H1 (cell line): ENCODE data around the gene BRPF3. TPM values are rescaled to one million over a fixed set of nuclear protein-coding genes. Genes with fewer than 3 reads are reported as not detected.

Experiments
- CTCF ChIA-PET: fragments of 300-600 bp; sonication (Branson Sonifier 250); formaldehyde crosslinking; loops from one replicate; lab custom pipeline; 2021; ENCODE audit not compliant: partially characterized antibody; lab: Charles Lee
- POLR2A ChIA-PET: fragments of 300-600 bp; sonication (Branson Sonifier 250); formaldehyde crosslinking; loops from one replicate; lab custom pipeline; 2021; ENCODE audit warnings: inconsistent platforms; ENCODE audit not compliant: partially characterized antibody; lab: Charles Lee
- DNase-seq, 2 experiments: peaks; one replicate each; pipeline versions ENCODE4 v3.0.0 to v3.0.0-alpha.2; 2010 to 2022; ENCODE audit warnings: low spot score in 2 of 2, low read depth in 1 of 2, mixed read lengths in 1 of 2
- FAIRE-seq: peaks from 2 replicates; lab custom pipeline; 2011; peaks lifted over from hg19 to GRCh38; lab: Jason Lieb, UNC
- H2AFZ ChIP-seq: 2 replicates; pipeline ENCODE4 v1.8.1; 2012; ENCODE audit warnings: low read length, inconsistent platforms
- H2AK5ac ChIP-seq: 2 replicates; pipeline ENCODE4 v1.6.1; 2013; ENCODE audit warnings: low read depth, low read length
- H2BK120ac ChIP-seq: replicated peaks from 2 replicates; pipeline ENCODE3; 2013; ENCODE audit warnings: low read depth, low read length, inconsistent platforms
- H2BK12ac ChIP-seq: 2 replicates; pipeline ENCODE4 v1.6.1; 2013; ENCODE audit warnings: low read depth, low read length
- H2BK15ac ChIP-seq: 2 replicates; pipeline ENCODE4 v1.6.1; 2013; ENCODE audit warnings: low read length
- H2BK20ac ChIP-seq: 2 replicates; pipeline ENCODE4 v1.6.1; 2013; ENCODE audit warnings: low read length
- H2BK5ac ChIP-seq: 2 replicates; pipeline ENCODE4 v1.6.1; 2013; ENCODE audit warnings: low read depth, low read length
- H3K14ac ChIP-seq: 2 replicates; pipeline ENCODE4 v1.6.1; 2013; ENCODE audit warnings: inconsistent platforms; ENCODE audit not compliant: insufficient read length
- H3K18ac ChIP-seq: 2 replicates; pipeline ENCODE4 v1.6.1; 2013; ENCODE audit warnings: low read length; ENCODE audit errors: extremely low read depth
- H3K23ac ChIP-seq: 2 replicates; pipeline ENCODE4 v1.6.1; 2013; ENCODE audit warnings: inconsistent platforms; ENCODE audit not compliant: insufficient read length
- H3K23me2 ChIP-seq: 2 replicates; pipeline ENCODE4 v1.6.1; 2013; ENCODE audit warnings: low read depth, low read length
- H3K27ac ChIP-seq: 2 replicates; pipeline ENCODE4 v1.6.1; 2011; ENCODE audit warnings: low read depth, low read length, inconsistent platforms
- H3K27me3 ChIP-seq, 4 experiments: replicated peaks in 1 of 4; 1 replicate in 1 of 4; 2 replicates in 3 of 4; pipeline versions ENCODE4 v1.6.1 to v1.8.1; 2011 to 2013; ENCODE audit warnings: low read length in 3 of 4, mild to moderate bottlenecking in 3 of 4, inconsistent platforms in 2 of 4, mixed read lengths in 2 of 4, moderate library complexity in 1 of 4; ENCODE audit not compliant: control insufficient read depth in 3 of 4, insufficient read depth in 3 of 4; ENCODE audit errors: extremely low read depth in 1 of 4
- H3K36me3 ChIP-seq, 4 experiments: 2 replicates each; pipeline versions ENCODE4 v1.6.1 to v1.8.1; 2011 to 2013; ENCODE audit warnings: mild to moderate bottlenecking in 4 of 4, low read length in 3 of 4, moderate library complexity in 2 of 4, control low read depth in 1 of 4, inconsistent platforms in 1 of 4; ENCODE audit not compliant: insufficient read depth in 4 of 4, control insufficient read depth in 2 of 4
- H3K4ac ChIP-seq: replicated peaks from 2 replicates; pipeline ENCODE3; 2013; ENCODE audit warnings: low read length, low read depth, mixed read lengths, inconsistent platforms; ENCODE audit not compliant: insufficient read length
- H3K4me1 ChIP-seq, 4 experiments: replicated peaks in 1 of 4; 1 replicate in 1 of 4; 2 replicates in 3 of 4; pipeline versions ENCODE4 v1.6.1 to v1.8.1; 2011 to 2013; ENCODE audit warnings: low read length in 3 of 4, inconsistent platforms in 2 of 4, mixed read lengths in 1 of 4; ENCODE audit not compliant: insufficient read depth in 4 of 4, control insufficient read depth in 3 of 4
- H3K4me2 ChIP-seq, 2 experiments: 2 replicates each; pipeline versions ENCODE4 v1.6.1 to v1.8.1; 2011 to 2013; ENCODE audit warnings: low read depth in 2 of 2, low read length in 2 of 2, control low read depth in 1 of 2, inconsistent platforms in 1 of 2, mild to moderate bottlenecking in 1 of 2; ENCODE audit not compliant: insufficient read depth in 1 of 2
- H3K4me3 ChIP-seq, 4 experiments: fragments of 200-600, 300-600 bp in 1 of 4; sonication (generic), shearing (Covaris generic), sonication (Bioruptor Twin) in 1 of 4; 2 replicates each; pipeline versions ENCODE4 v1.5.1 to v1.8.1; 2011 to 2016; ENCODE audit warnings: low read length in 4 of 4, low read depth in 3 of 4, control low read depth in 2 of 4, inconsistent platforms in 2 of 4, mild to moderate bottlenecking in 2 of 4, mixed read lengths in 1 of 4, moderate library complexity in 1 of 4; ENCODE audit not compliant: insufficient read depth in 2 of 4; ENCODE audit errors: extremely low read depth in 1 of 4
- H3K56ac ChIP-seq: replicated peaks from 2 replicates; pipeline ENCODE3; 2013; ENCODE audit warnings: low read depth, mild to moderate bottlenecking, mixed read lengths, low read length, inconsistent platforms; ENCODE audit not compliant: insufficient read length
- H3K79me1 ChIP-seq: 2 replicates; pipeline ENCODE4 v1.6.1; 2013; ENCODE audit warnings: low read depth, low read length, control low read depth
- H3K79me2 ChIP-seq, 2 experiments: 2 replicates each; pipeline versions ENCODE4 v1.6.1 to v1.8.1; 2012 to 2013; ENCODE audit warnings: low read length in 2 of 2, mild to moderate bottlenecking in 2 of 2, inconsistent platforms in 1 of 2; ENCODE audit not compliant: insufficient read depth in 2 of 2, control insufficient read depth in 1 of 2
- H3K9ac ChIP-seq, 4 experiments: replicated peaks in 1 of 4; 1 replicate in 1 of 4; 2 replicates in 3 of 4; pipeline versions ENCODE4 v1.6.1 to v1.8.1; 2011 to 2013; ENCODE audit warnings: low read depth in 3 of 4, low read length in 3 of 4, control low read depth in 2 of 4, mild to moderate bottlenecking in 2 of 4, moderate library complexity in 2 of 4, inconsistent platforms in 1 of 4; ENCODE audit errors: extremely low read depth in 1 of 4
- H3K9me3 ChIP-seq, 2 experiments: 2 replicates each; pipeline versions ENCODE4 v1.6.1 to v1.8.1; 2012 to 2013; ENCODE audit warnings: mild to moderate bottlenecking in 2 of 2, moderate library complexity in 2 of 2, control low read depth in 1 of 2, inconsistent platforms in 1 of 2, low read depth in 1 of 2, low read length in 1 of 2, mixed read lengths in 1 of 2; ENCODE audit not compliant: insufficient read depth in 2 of 2
- H4K20me1 ChIP-seq, 2 experiments: replicated peaks in 1 of 2; 2 replicates each; pipeline versions ENCODE3 to v1.8.1; 2011 to 2013; ENCODE audit warnings: inconsistent platforms in 2 of 2, low read length in 2 of 2, mild to moderate bottlenecking in 1 of 2; ENCODE audit not compliant: insufficient read depth in 2 of 2, control insufficient read depth in 1 of 2
- H4K5ac ChIP-seq: 2 replicates; pipeline ENCODE4 v1.6.1; 2013; ENCODE audit warnings: low read length, low read depth, mixed read lengths, inconsistent platforms; ENCODE audit not compliant: insufficient read length
- H4K8ac ChIP-seq: 2 replicates; pipeline ENCODE4 v1.8.0; 2013; ENCODE audit warnings: mild to moderate bottlenecking, moderate library complexity, low read length, inconsistent platforms; ENCODE audit not compliant: insufficient read depth; ENCODE audit errors: extremely low read depth
- H4K91ac ChIP-seq: replicated peaks from 2 replicates; pipeline ENCODE3; 2013; ENCODE audit warnings: low read length, mixed read lengths, inconsistent platforms; ENCODE audit not compliant: insufficient read length
- BCL11A ChIP-seq, 2 experiments: IDR thresholded peaks; one replicate each; pipeline ENCODE4 v1.6.1; 2011; ENCODE audit warnings: low read depth in 2 of 2, low read length in 2 of 2, mild to moderate bottlenecking in 2 of 2
- BRCA1 ChIP-seq: IDR thresholded peaks from 2 replicates; pipeline ENCODE4 v1.6.1; 2012; ENCODE audit warnings: low read depth, low read length, improper control_type of control experiment
- CTCF ChIP-seq, 3 experiments: IDR thresholded peaks; 1 replicate in 2 of 3; 2 replicates in 1 of 3; pipeline versions ENCODE4 v1.5.1 to v1.6.1; 2011; ENCODE audit warnings: low read length in 3 of 3, mild to moderate bottlenecking in 3 of 3, inconsistent platforms in 2 of 3, low read depth in 1 of 3, moderate library complexity in 1 of 3; ENCODE audit not compliant: insufficient read depth in 1 of 3; ENCODE audit errors: control extremely low read depth in 1 of 3
- EP300 ChIP-seq, 2 experiments: IDR thresholded peaks; 1 replicate in 1 of 2; 2 replicates in 1 of 2; pipeline ENCODE4 v1.6.1; 2011 to 2012; ENCODE audit warnings: low read depth in 2 of 2, low read length in 2 of 2, mild to moderate bottlenecking in 2 of 2, borderline replicate concordance in 1 of 2, inconsistent platforms in 1 of 2, moderate library complexity in 1 of 2
- EZH2 ChIP-seq: fragments of 200-600 bp; sonication (generic); IDR thresholded peaks from 2 replicates; pipeline ENCODE4 v1.7.1; 2012; ENCODE audit warnings: low read depth, mild to moderate bottlenecking, moderate library complexity, low read length, inconsistent platforms; ENCODE audit not compliant: severe bottlenecking
- KDM4A ChIP-seq: IDR thresholded peaks from one replicate; pipeline ENCODE4 v1.7.1; 2012; ENCODE audit warnings: low read depth, mild to moderate bottlenecking, moderate library complexity, low read length, inconsistent platforms; ENCODE audit not compliant: severe bottlenecking
- KDM5A ChIP-seq: fragments of 200-600 bp; IDR thresholded peaks from 2 replicates; pipeline ENCODE4 v1.7.1; 2012; ENCODE audit warnings: mild to moderate bottlenecking, low read length, inconsistent platforms, mixed read lengths
- POLR2A ChIP-seq, 2 experiments: IDR thresholded peaks; 1 replicate in 1 of 2; 2 replicates in 1 of 2; pipeline ENCODE4 v1.6.1; 2011; ENCODE audit warnings: low read depth in 2 of 2, low read length in 2 of 2, mild to moderate bottlenecking in 2 of 2; ENCODE audit errors: control extremely low read depth in 1 of 2
- POU5F1 ChIP-seq: IDR thresholded peaks from 2 replicates; pipeline ENCODE4 v1.6.1; 2011; ENCODE audit warnings: low read depth, mild to moderate bottlenecking, low read length, moderate library complexity
- SUZ12 ChIP-seq: fragments of 200-600 bp; sonication (generic); IDR thresholded peaks from 2 replicates; pipeline ENCODE4 v1.6.1; 2012; ENCODE audit warnings: mild to moderate bottlenecking, inconsistent platforms, low read length, moderate library complexity, mixed read lengths
- TAF1 ChIP-seq: IDR thresholded peaks from 2 replicates; pipeline ENCODE4 v1.6.1; 2011; ENCODE audit warnings: mild to moderate bottlenecking, low read depth, low read length
- TBP ChIP-seq: IDR thresholded peaks from 2 replicates; pipeline ENCODE4 v1.6.1; 2011; ENCODE audit warnings: low read depth, low read length, improper control_type of control experiment
- WGBS, 2 experiments: shearing (Covaris generic) in 1 of 2; methylation state at CpG; one replicate each; pipeline versions ENCODE4 v1.1.6 to v1.1.7; 2013 to 2015; ENCODE audit warnings: low lambda C conversion rate in 2 of 2, mixed read lengths in 2 of 2, inconsistent platforms in 1 of 2, low coverage in 1 of 2, missing lambda C conversion rate in 1 of 2; ENCODE audit not compliant: insufficient replicate concordance in 2 of 2, insufficient coverage in 1 of 2, insufficient read length in 1 of 2; ENCODE audit errors: extremely low coverage in 1 of 2, missing lambda C conversion rate in 1 of 2; 5-methylcytosine and 5-hydroxymethylcytosine counted together
- polyA plus RNA-seq, 7 experiments: library from polyadenylated mRNA; depleted of rRNA in 3 of 7; stranded (reverse) in 5 of 7; unstranded in 2 of 7; fragments of >200 nt in 5 of 7; fragments of 200-250 nt in 2 of 7; gene quantifications; 1 replicate in 5 of 7; 2 replicates in 1 of 7; 4 replicates in 1 of 7; pipeline versions ENCODE4 v1.2.1 to v1.2.3, GENCODE V29; 2011 to 2013; ENCODE audit warnings: missing spikeins in 2 of 7, mixed read lengths in 2 of 7
- total RNA-seq: library from RNA; stranded (reverse); fragmentation: NEBNext Ultra II Directional; extraction: Animal tissue kit (Norgen Biotek cat#: 25700); gene quantifications from 2 replicates; pipeline ENCODE4 v1.2.1, GENCODE V29; 2021

Gene BRPF3
- total and polyA plus RNA-seq, 2 of the 8 experiments (the other 6 are each of a cell fraction or from before 2014, with no cell fraction given): 26.0 to 37.5 TPM

DNA sequence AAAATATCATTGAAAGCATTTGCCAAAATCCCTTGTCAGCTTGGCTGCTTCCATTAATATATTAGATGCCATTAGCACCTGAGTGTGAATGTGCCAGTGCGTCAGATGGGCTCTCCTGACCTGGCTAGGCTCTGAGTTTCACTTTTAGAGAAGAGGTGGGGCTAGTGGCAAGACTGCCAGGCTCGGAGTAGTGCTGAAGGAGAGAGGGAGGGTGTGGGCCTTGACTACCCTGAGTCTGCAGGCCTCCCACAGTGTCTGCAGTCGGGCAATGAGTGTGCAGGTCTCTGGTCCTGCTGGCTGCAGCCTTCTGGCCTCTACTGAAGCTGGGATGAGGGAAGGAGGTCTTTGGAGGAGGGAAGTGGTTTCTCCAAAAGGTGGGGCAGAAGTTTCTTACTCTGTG lies 38.8 kb downstream of the BRPF3 start:
- no peak overlapping the region for H3K23ac ChIP-seq
- no peak for TF ChIP-seq BRCA1
- no peak for TF ChIP-seq EZH2
- no peak for TF ChIP-seq KDM5A
- TF ChIP-seq TAF1: no peak
- no peak for TF ChIP-seq POU5F1
- no peak for TF ChIP-seq CTCF (IDR thresholded peaks at IDR 0.05; ENCODE audit: control extremely low read depth in 1 of 3, insufficient read depth in 1 of 3, low read depth in 1 of 3, low read length in 3 of 3)
- no peak for TF ChIP-seq BCL11A (IDR thresholded peaks at IDR 0.05; ENCODE audit: low read depth in 2 of 2, low read length in 2 of 2)
- TF ChIP-seq EP300 (IDR thresholded peaks at IDR 0.05; ENCODE audit: borderline replicate concordance in 1 of 2, low read depth in 2 of 2, low read length in 2 of 2): no peak
- TF ChIP-seq POLR2A (IDR thresholded peaks at IDR 0.05; ENCODE audit: control extremely low read depth in 1 of 2, low read depth in 2 of 2, low read length in 2 of 2): no peak
- TF ChIP-seq SUZ12: no peak
- TF ChIP-seq KDM4A: no peak
- TF ChIP-seq TBP: no peak

More for the DNA sequence above, 38.8 kb downstream of the BRPF3 start:
- no peak overlapping the region for H2BK15ac ChIP-seq
- H3K23me2 ChIP-seq: no peaks in the 10 kb centered on the region
- no peak overlapping the region for H2BK20ac ChIP-seq
- no peak overlapping the region for H2AK5ac ChIP-seq
- no peak overlapping the region for H3K18ac ChIP-seq
- no peak overlapping the region for H4K8ac ChIP-seq
- no peak overlapping the region for H4K5ac ChIP-seq
- no peak overlapping the region for H3K56ac ChIP-seq
- H3K9me3 ChIP-seq: no peaks in the 10 kb centered on the region
- FAIRE-seq: no peak
- H3K79me1 ChIP-seq: no peaks in the 10 kb centered on the region
- H3K4me2 ChIP-seq: no peak overlapping the region
- H3K4ac ChIP-seq: no peak overlapping the region
- H3K27ac ChIP-seq: no peak overlapping the region
- H4K20me1 ChIP-seq: no peaks in the 10 kb centered on the region
- H2BK12ac ChIP-seq: no peak overlapping the region
- DNase-seq: no peak
- H3K79me2 ChIP-seq: no peaks in the 10 kb centered on the region
- no peak overlapping the region for H2AFZ ChIP-seq
- H3K27me3 ChIP-seq: no peaks in the 10 kb centered on the region
- H2BK120ac ChIP-seq: no peak overlapping the region
- H3K36me3 ChIP-seq: peaks cover 3 to 13% (median 9%) of the 10 kb centered on the region in 4 experiments; a peak in 5 of 8 replicates
- no peaks in the 10 kb centered on the region; a peak in 1 of 7 replicates for H3K4me1 ChIP-seq
- no peak overlapping the region for H3K9ac ChIP-seq
- WGBS, 2 experiments: 68% methylated on average over 3 of the region's 3 CpGs; no CpG with 5 or more reads in 1 of the 2 experiments
- no peak overlapping the region for H3K14ac ChIP-seq
- H4K91ac ChIP-seq: no peak overlapping the region
- POLR2A ChIA-PET: no interaction called here
- H2BK5ac ChIP-seq: peak overlapping the region; percentile 24; the same call in 1 of the 2 replicates
- CTCF ChIA-PET: interaction anchor here (1.5 kb wide), 1 partner anchor 106 kb away, joined by 6 read pairs; no protein-coding TSS in a partner anchor
- H3K4me3 ChIP-seq: no peak overlapping the region
